ENCODE results near the gene MAP3K21.
A peak's percentile ranks its signal among the peaks of the same experiment; 100 is the strongest.

Gene MAP3K21

DNA sequence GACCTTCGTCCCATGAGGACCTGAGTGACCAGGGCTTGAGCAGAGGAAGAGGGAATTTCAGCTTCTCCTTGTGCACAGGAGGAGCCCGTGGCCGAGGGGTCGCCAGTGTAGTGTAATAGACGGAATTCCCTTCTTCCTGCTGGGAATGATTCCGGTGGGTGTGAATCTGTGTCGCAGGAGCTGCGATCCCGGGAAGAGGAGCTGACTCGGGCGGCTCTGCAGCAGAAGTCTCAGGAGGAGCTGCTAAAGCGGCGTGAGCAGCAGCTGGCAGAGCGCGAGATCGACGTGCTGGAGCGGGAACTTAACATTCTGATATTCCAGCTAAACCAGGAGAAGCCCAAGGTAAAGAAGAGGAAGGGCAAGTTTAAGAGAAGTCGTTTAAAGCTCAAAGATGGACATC, 34.4 kb downstream of the MAP3K21 start:
- in situ Hi-C loops (cut with HindIII; ENCODE audit: low sequenced_read_pairs) = no loop called here
- TF ChIP-seq, protein P1, sequence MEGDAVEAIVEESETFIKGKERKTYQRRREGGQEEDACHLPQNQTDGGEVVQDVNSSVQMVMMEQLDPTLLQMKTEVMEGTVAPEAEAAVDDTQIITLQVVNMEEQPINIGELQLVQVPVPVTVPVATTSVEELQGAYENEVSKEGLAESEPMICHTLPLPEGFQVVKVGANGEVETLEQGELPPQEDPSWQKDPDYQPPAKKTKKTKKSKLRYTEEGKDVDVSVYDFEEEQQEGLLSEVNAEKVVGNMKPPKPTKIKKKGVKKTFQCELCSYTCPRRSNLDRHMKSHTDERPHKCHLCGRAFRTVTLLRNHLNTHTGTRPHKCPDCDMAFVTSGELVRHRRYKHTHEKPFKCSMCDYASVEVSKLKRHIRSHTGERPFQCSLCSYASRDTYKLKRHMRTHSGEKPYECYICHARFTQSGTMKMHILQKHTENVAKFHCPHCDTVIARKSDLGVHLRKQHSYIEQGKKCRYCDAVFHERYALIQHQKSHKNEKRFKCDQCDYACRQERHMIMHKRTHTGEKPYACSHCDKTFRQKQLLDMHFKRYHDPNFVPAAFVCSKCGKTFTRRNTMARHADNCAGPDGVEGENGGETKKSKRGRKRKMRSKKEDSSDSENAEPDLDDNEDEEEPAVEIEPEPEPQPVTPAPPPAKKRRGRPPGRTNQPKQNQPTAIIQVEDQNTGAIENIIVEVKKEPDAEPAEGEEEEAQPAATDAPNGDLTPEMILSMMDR (IDR thresholded peaks at IDR 0.05; ENCODE audit: low read depth, low read length, missing control alignments) = no peak
- DNase-seq (ENCODE audit: low read depth) = no peak
- H3K4me3 ChIP-seq (ENCODE audit: low read depth, low read length) = no peak overlapping the region

DNA sequence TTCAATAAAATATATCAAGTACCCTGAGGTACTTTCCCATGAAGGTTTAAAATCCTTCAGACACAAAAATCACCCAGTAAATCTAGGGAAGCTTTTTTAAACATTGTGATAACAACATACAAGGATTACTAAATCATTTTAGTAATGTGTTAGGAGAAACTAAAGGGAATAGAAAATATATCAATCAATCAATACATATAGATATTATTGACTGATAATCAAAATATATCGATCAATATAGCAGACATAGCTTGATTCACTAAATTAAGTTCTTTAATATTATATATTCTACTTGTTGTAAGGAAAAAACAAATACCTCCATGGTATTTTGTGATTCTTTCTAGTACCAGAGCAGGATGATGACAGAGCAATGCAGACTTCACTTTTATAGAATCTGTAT, 35.2 kb downstream of the MAP3K21 start:
- DNase-seq (ENCODE audit: low read depth) = no peak
- in situ Hi-C loops (cut with HindIII; ENCODE audit: low sequenced_read_pairs) = no loop called here
- TF ChIP-seq, protein P1 (IDR thresholded peaks at IDR 0.05; ENCODE audit: low read depth, low read length, missing control alignments) = no peak
- H3K4me3 ChIP-seq (ENCODE audit: low read depth, low read length) = no peak overlapping the region

DNA sequence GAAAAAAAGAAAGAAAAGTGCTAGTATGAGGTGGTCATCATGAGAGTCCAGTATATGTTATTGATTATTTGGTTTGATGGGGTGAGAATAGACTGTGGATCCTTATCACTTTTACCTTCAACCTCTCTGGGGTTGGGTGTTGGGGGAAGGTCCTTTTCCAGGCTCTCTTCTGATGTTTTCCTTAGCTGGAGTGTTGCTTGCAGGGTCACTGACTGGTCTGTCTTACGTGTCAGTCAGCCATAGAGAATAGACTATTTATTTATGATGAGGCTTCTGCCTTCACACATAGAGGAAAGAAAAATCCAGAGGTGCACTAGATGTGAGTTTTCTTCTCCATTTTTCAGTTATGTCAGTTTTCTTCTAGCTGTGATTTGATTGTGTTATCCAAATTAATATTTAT, 36.5 kb downstream of the MAP3K21 start:
- no peak for DNase-seq (ENCODE audit: low read depth)
- in situ Hi-C loops (cut with HindIII; ENCODE audit: low sequenced_read_pairs) = no loop called here
- TF ChIP-seq, protein P1 (IDR thresholded peaks at IDR 0.05; ENCODE audit: low read depth, low read length, missing control alignments) = no peak
- H3K4me3 ChIP-seq (ENCODE audit: low read depth, low read length) = no peak overlapping the region

DNA sequence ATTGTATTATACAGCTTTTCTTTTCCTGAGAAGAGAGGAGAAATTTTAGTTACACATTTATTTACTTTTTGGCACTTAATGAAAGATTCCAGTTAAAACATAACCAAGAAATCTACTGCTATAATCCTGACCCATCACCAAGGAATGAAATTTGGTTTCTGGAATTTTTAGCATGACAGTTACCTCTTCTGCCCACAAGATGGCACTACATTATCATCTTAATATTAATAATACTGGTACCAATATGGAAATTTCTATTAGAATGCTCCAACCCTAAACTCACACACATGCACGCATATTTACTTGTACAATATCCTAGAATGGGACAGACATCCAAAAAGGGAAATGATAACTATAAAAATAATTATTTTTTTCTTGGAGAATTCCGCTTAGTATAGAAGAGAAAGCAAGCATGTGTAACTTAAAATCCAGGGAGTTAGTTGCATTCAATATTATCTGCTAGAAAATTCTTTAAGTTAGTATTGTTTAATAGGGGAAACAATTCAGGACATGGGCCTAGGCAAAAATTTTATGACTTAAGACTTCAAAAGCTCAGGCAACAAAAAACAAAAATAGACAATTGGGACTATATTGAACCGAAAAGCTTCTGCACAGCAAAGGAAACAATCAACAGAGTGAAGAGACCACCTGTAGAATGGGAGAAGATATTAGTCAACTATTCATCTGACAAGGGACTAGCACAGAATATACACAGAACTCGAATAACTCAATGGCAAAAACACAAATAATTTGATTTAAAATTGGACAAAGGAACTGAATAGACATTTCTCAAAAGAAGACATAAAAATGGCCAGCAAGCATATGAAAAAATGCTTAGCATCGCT, 37.4 kb downstream of the MAP3K21 start:
- TF ChIP-seq, protein P1 (IDR thresholded peaks at IDR 0.05; ENCODE audit: low read depth, low read length, missing control alignments) = peak; percentile 53
- DNase-seq (ENCODE audit: low read depth) = peak; percentile 9
- in situ Hi-C loops (cut with HindIII; ENCODE audit: low sequenced_read_pairs) = no loop called here
- no peak overlapping the region for H3K4me3 ChIP-seq (ENCODE audit: low read depth, low read length)

DNA sequence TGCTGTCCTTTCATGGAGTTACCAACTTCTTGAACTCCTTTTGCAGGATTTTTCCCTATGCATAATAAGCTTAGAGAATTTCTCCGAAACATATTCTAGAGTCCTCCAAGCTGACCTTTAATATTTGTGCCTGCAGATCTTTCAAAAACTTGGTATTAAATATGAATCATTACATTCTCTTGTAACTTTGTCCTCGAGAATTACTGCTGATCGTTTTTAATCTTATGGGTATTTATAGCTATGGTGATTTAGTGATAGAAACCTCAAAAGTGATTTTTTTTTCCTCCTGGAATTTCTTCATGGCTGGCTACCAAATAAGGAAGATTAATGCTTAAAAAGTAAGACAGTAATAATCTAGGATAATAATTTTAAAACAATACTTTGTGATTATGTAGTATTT, 39.1 kb downstream of the MAP3K21 start:
- in situ Hi-C loops (cut with HindIII; ENCODE audit: low sequenced_read_pairs) = no loop called here
- DNase-seq (ENCODE audit: low read depth) = no peak
- TF ChIP-seq, protein P1 (IDR thresholded peaks at IDR 0.05; ENCODE audit: low read depth, low read length, missing control alignments) = no peak

DNA sequence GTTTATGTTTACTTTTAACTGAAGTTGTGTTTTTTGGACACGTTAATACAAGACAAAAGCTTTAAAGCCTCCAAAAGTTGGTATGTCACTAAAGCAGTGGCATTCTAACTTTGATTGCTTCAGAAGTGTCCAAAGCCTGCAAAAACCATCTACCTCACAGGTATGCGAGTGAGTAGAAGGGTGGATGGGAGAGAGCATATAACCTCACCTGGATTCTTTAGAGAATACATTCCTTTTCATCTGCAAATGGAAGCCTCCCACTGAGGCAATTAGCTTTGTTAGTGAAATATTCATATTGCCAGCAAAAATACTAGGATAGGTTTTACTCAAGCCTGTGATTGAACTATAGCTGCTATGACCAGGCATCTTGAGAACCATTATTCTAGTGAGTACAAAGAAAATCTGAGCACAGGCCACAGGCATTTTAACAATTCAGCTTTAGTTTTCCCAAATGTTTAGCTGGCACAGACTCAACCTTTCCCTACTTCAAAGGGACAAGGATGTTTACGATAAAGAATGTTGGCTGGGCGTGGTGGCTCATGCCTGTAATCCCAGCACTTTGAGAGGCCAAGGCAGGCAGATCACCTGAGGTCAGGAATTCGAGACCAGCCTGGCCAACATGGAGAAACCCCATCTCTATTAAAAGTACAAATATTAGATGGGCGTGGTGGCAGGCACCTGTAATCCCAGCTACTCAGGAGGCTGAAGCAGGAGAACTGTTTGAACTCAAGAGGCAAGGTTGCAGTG, 39.7 kb downstream of the MAP3K21 start:
- no peak overlapping the region for H3K4me3 ChIP-seq (ENCODE audit: low read depth, low read length)
- peak; percentile 87 for DNase-seq (ENCODE audit: low read depth)
- in situ Hi-C loops (cut with HindIII; ENCODE audit: low sequenced_read_pairs) = no loop called here
- TF ChIP-seq, protein P1 (IDR thresholded peaks at IDR 0.05; ENCODE audit: low read depth, low read length, missing control alignments) = no peak

More for the DNA sequence above, 39.1 kb downstream of the MAP3K21 start:
- H3K4me3 ChIP-seq (ENCODE audit: low read depth, low read length) = no peak overlapping the region

Data from astrocyte of the cerebellum (primary cell).